Activated T-helper 1 cell treated with anti-CD3 and anti-CD28 coated beads, Interleukin-12 subunit alpha, Interleukin-12 subunit beta, Interleukin-2, Interleukin-4 antibody, amounts not matched to agents 30 ng/mL and 10 ng/mL and 1 ng/mL, durations not matched to agents 14 hours and 24 hours and 36 hours (primary cell): ENCODE measurements around the gene SCAMP5. TPM values are rescaled to one million over a fixed set of nuclear protein-coding genes. Genes with fewer than 3 reads are reported as not detected.

Experiments
- DNase-seq: peaks from one replicate; pipeline ENCODE4 v3.0.0; 2021; ENCODE audit warnings: low spot score
- H3K27ac Mint-ChIP-seq: one replicate; pipeline ENCODE4 v1.8.0; 2021; ENCODE audit warnings: mild to moderate bottlenecking, mixed read lengths
- H3K27me3 Mint-ChIP-seq: one replicate; pipeline ENCODE4 v1.8.0; 2022; ENCODE audit warnings: mild to moderate bottlenecking, moderate library complexity, mixed read lengths; ENCODE audit not compliant: insufficient read depth
- H3K36me3 Mint-ChIP-seq: one replicate; pipeline ENCODE4 v1.8.0; 2021; ENCODE audit warnings: low read depth, mixed read lengths
- H3K4me1 Mint-ChIP-seq: one replicate; pipeline ENCODE4 v1.8.0; 2021; ENCODE audit warnings: low read depth, mixed read lengths
- H3K4me3 Mint-ChIP-seq: one replicate; pipeline ENCODE4 v1.8.0; 2021; ENCODE audit warnings: mild to moderate bottlenecking, moderate library complexity, mixed read lengths
- H3K9me3 Mint-ChIP-seq: one replicate; pipeline ENCODE4 v1.8.0; 2021; ENCODE audit warnings: mixed read lengths
- intact Hi-C: fragments of 100-400 bp; cut with micrococcal nuclease; formaldehyde crosslinking; loops from one replicate; pipeline ENCODE4 v1.15.1; 2024
- total RNA-seq: library from RNA; stranded (reverse); gene quantifications from 2 replicates; pipeline ENCODE4 v1.2.3, GENCODE V29; 2022

The SCAMP5 gene
- total RNA-seq, 1 donor from 2014 or later = 2.0 TPM

GRCh38 chr15:75008629-75009326, 13.4 kb downstream of the SCAMP5 start:
- Mint-ChIP-seq H3K4me3 (no peak overlapping the region), H3K4me1 (no peaks in the 10 kb centered on the region), H3K36me3 (no peaks in the 10 kb centered on the region), H3K27ac (no peak overlapping the region), H3K9me3 (no peaks in the 10 kb centered on the region), H3K27me3 (peaks cover 16% of the 10 kb centered on the region)
- no peak for DNase-seq
- intact Hi-C loops = no loop called here

- DNase-seq = no peak
- Mint-ChIP-seq H3K4me3 (no peak overlapping the region), H3K4me1 (no peaks in the 10 kb centered on the region), H3K27me3 (peaks cover 5% of the 10 kb centered on the region), H3K36me3 (no peaks in the 10 kb centered on the region), H3K9me3 (no peaks in the 10 kb centered on the region), H3K27ac (no peak overlapping the region)
- intact Hi-C loops = no loop called here
Measured at GRCh38 chr15:75016431-75016830, 21.1 kb downstream of the SCAMP5 start.

- H3K4me3 Mint-ChIP-seq = no peak overlapping the region
- peaks cover 11% of the 10 kb centered on the region for H3K4me1 Mint-ChIP-seq
- DNase-seq = no peak
- H3K27me3 Mint-ChIP-seq = no peaks in the 10 kb centered on the region
- intact Hi-C loops = loop anchor here (5.0 to 10.0 kb wide), 3 partner anchors 233 to 432 kb away; partner anchors contain the start of gene SIN3A
- H3K36me3 Mint-ChIP-seq = no peaks in the 10 kb centered on the region
- H3K27ac Mint-ChIP-seq = no peak overlapping the region
- H3K9me3 Mint-ChIP-seq = no peaks in the 10 kb centered on the region
Measured at GRCh38 chr15:75019916-75020315, 24.6 kb downstream of the SCAMP5 start.

GRCh38 chr15:75021341-75021740, 26.0 kb downstream of the SCAMP5 start:
- Mint-ChIP-seq H3K4me1 (peaks cover 23% of the 10 kb centered on the region), H3K27ac (no peak overlapping the region), H3K27me3 (no peaks in the 10 kb centered on the region), H3K9me3 (no peaks in the 10 kb centered on the region), H3K36me3 (no peaks in the 10 kb centered on the region), H3K4me3 (no peak overlapping the region)
- no peak for DNase-seq
- intact Hi-C loops = loop anchor here (5.0 to 10.0 kb wide), 3 partner anchors 234 to 431 kb away; partner anchors contain the start of gene SIN3A

GRCh38 chr15:75022783-75023180, 27.4 kb downstream of the SCAMP5 start:
- intact Hi-C loops = loop anchor here (1.0 to 10.0 kb wide), 7 partner anchors 27 to 430 kb away; partner anchors contain the start of genes RPP25, SCAMP5 and SIN3A
- no peaks in the 10 kb centered on the region for H3K27me3 Mint-ChIP-seq
- peak overlapping the region; percentile 96 for H3K4me3 Mint-ChIP-seq
- DNase-seq = no peak
- peaks cover 23% of the 10 kb centered on the region for H3K4me1 Mint-ChIP-seq
- H3K36me3 Mint-ChIP-seq = no peaks in the 10 kb centered on the region
- no peak overlapping the region for H3K27ac Mint-ChIP-seq
- no peaks in the 10 kb centered on the region for H3K9me3 Mint-ChIP-seq

GRCh38 chr15:75023181-75023871, 28.0 kb downstream of the SCAMP5 start, which contains the start of gene PPCDC:
Gene PPCDC (plus strand): TSS chr15:75023590. CDS start chr15:75028319, 4,729 bp downstream.
- H3K9me3 Mint-ChIP-seq = no peaks in the 10 kb centered on the region
- peak; percentile 93 for DNase-seq
- intact Hi-C loops = loop anchor here (1.0 to 10.0 kb wide), 7 partner anchors 28 to 429 kb away; partner anchors contain the start of genes RPP25, SCAMP5 and SIN3A
- H3K27ac Mint-ChIP-seq = peak within 1 kb of the TSS; percentile 90
- no peaks in the 10 kb centered on the region for H3K27me3 Mint-ChIP-seq
- H3K4me3 Mint-ChIP-seq = peak within 1 kb of the TSS; percentile 96
- H3K4me1 Mint-ChIP-seq = peaks cover 23% of the 10 kb centered on the region
- H3K36me3 Mint-ChIP-seq = no peaks in the 10 kb centered on the region

GRCh38 chr15:75023872-75024636, 28.7 kb downstream of the SCAMP5 start:
- peaks cover under 1% of the 10 kb centered on the region for H3K36me3 Mint-ChIP-seq
- H3K9me3 Mint-ChIP-seq = no peaks in the 10 kb centered on the region
- peak overlapping the region; percentile 90 for H3K27ac Mint-ChIP-seq
- H3K4me3 Mint-ChIP-seq = peak overlapping the region; percentile 96
- intact Hi-C loops = loop anchor here (1.0 to 10.0 kb wide), 7 partner anchors 29 to 428 kb away; partner anchors contain the start of genes RPP25, SCAMP5 and SIN3A
- H3K27me3 Mint-ChIP-seq = no peaks in the 10 kb centered on the region
- peaks cover 24% of the 10 kb centered on the region for H3K4me1 Mint-ChIP-seq
- DNase-seq = no peak

GRCh38 chr15:75025107-75025506, 29.7 kb downstream of the SCAMP5 start:
- no peak for DNase-seq
- Mint-ChIP-seq H3K36me3 (peaks cover 4% of the 10 kb centered on the region), H3K27me3 (no peaks in the 10 kb centered on the region), H3K4me3 (peak overlapping the region; percentile 96), H3K4me1 (peaks cover 30% of the 10 kb centered on the region), H3K27ac (peak overlapping the region; percentile 67), H3K9me3 (no peaks in the 10 kb centered on the region)
- intact Hi-C loops = loop anchor here (5.0 to 10.0 kb wide), 3 partner anchors 42 to 280 kb away; no protein-coding TSS in a partner anchor

GRCh38 chr15:75025548-75026260, 30.3 kb downstream of the SCAMP5 start:
- no peaks in the 10 kb centered on the region for H3K27me3 Mint-ChIP-seq
- H3K4me3 Mint-ChIP-seq = peak overlapping the region; percentile 96
- H3K36me3 Mint-ChIP-seq = peaks cover 7% of the 10 kb centered on the region
- peaks cover 36% of the 10 kb centered on the region for H3K4me1 Mint-ChIP-seq
- no peak for DNase-seq
- H3K9me3 Mint-ChIP-seq = no peaks in the 10 kb centered on the region
- intact Hi-C loops = loop anchor here (5.0 to 10.0 kb wide), 3 partner anchors 42 to 279 kb away; no protein-coding TSS in a partner anchor
- no peak overlapping the region for H3K27ac Mint-ChIP-seq

- intact Hi-C loops = loop anchor here (5.0 to 10.0 kb wide), 3 partner anchors 40 to 277 kb away; no protein-coding TSS in a partner anchor
- H3K4me3 Mint-ChIP-seq = no peak overlapping the region
- H3K27me3 Mint-ChIP-seq = no peaks in the 10 kb centered on the region
- no peak overlapping the region for H3K27ac Mint-ChIP-seq
- H3K36me3 Mint-ChIP-seq = peaks cover 12% of the 10 kb centered on the region
- DNase-seq = no peak
- H3K4me1 Mint-ChIP-seq = peaks cover 54% of the 10 kb centered on the region
- no peaks in the 10 kb centered on the region for H3K9me3 Mint-ChIP-seq
Measured at GRCh38 chr15:75027551-75027950, 32.2 kb downstream of the SCAMP5 start.

- Mint-ChIP-seq H3K4me3 (no peak overlapping the region), H3K27me3 (no peaks in the 10 kb centered on the region), H3K4me1 (peaks cover 57% of the 10 kb centered on the region), H3K9me3 (no peaks in the 10 kb centered on the region), H3K36me3 (peaks cover 14% of the 10 kb centered on the region), H3K27ac (peak overlapping the region; percentile 51)
- DNase-seq = no peak
- intact Hi-C loops = loop anchor here (1.0 to 10.0 kb wide), 5 partner anchors 14 to 276 kb away; no protein-coding TSS in a partner anchor
Measured at GRCh38 chr15:75028991-75029377, 33.6 kb downstream of the SCAMP5 start.
